ENCODE data around the gene SEC22A.
A peak's percentile ranks its signal among the peaks of the same experiment; 100 is the strongest.

Gene SEC22A

GRCh38 chr3:123314359-123315270, 112.9 kb downstream of the SEC22A start:
- TF ChIP-seq EP300 (IDR thresholded peaks at IDR 0.05; ENCODE audit: borderline replicate concordance) = peak; percentile 62
- no peak for TF ChIP-seq REST (IDR thresholded peaks at IDR 0.05; ENCODE audit: low read depth)
- TF ChIP-seq ZBTB7A (IDR thresholded peaks at IDR 0.05; ENCODE audit: low read depth) = no peak
- TF ChIP-seq MAX (IDR thresholded peaks at IDR 0.05) = peak; percentile 0; the same call in 1 of the 2 replicates
- TF ChIP-seq CREB1 (IDR thresholded peaks at IDR 0.05; ENCODE audit: low read depth) = no peak
- TF ChIP-seq FOXM1 (IDR thresholded peaks at IDR 0.05; ENCODE audit: borderline replicate concordance, low read depth) = no peak
- no peak for TF ChIP-seq TAF1 (IDR thresholded peaks at IDR 0.05; ENCODE audit: low read depth)
- no peak for TF ChIP-seq EGR1 (IDR thresholded peaks at IDR 0.05)
- peak; percentile 63 for TF ChIP-seq NFIC (IDR thresholded peaks at IDR 0.05)
- TF ChIP-seq TEAD4 (IDR thresholded peaks at IDR 0.05) = peak; percentile 39; the same call in 1 of the 2 replicates
- peak; percentile 86 for TF ChIP-seq TCF12 (IDR thresholded peaks at IDR 0.05; ENCODE audit: low read depth)
- TF ChIP-seq RAD21 (IDR thresholded peaks at IDR 0.05; ENCODE audit: low read depth) = no peak
- TF ChIP-seq USF1 (IDR thresholded peaks at IDR 0.05) = 0 out of 2 replicates have a peak, but pooled peaks have one; percentile 26
- TF ChIP-seq CEBPB (IDR thresholded peaks at IDR 0.05) = no peak
- no peak for TF ChIP-seq YY1 (IDR thresholded peaks at IDR 0.05; ENCODE audit: low read depth)

- TF ChIP-seq NFIC (IDR thresholded peaks at IDR 0.05) (no peak), MAX (IDR thresholded peaks at IDR 0.05) (no peak), TAF1 (IDR thresholded peaks at IDR 0.05; ENCODE audit: low read depth) (no peak), YY1 (IDR thresholded peaks at IDR 0.05; ENCODE audit: low read depth) (no peak), TCF12 (IDR thresholded peaks at IDR 0.05; ENCODE audit: low read depth) (no peak), EP300 (IDR thresholded peaks at IDR 0.05; ENCODE audit: borderline replicate concordance) (no peak), TEAD4 (IDR thresholded peaks at IDR 0.05) (no peak), REST (IDR thresholded peaks at IDR 0.05; ENCODE audit: low read depth) (no peak), CEBPB (IDR thresholded peaks at IDR 0.05) (no peak)
Observed at GRCh38 chr3:123315271-123315595, 113.5 kb downstream of the SEC22A start.

- TF ChIP-seq EP300 (IDR thresholded peaks at IDR 0.05; ENCODE audit: borderline replicate concordance) = no peak
- no peak for TF ChIP-seq CREB1 (IDR thresholded peaks at IDR 0.05; ENCODE audit: low read depth)
- no peak for TF ChIP-seq RAD21 (IDR thresholded peaks at IDR 0.05; ENCODE audit: low read depth)
- no peak for TF ChIP-seq USF1 (IDR thresholded peaks at IDR 0.05)
- no peak for TF ChIP-seq TAF1 (IDR thresholded peaks at IDR 0.05; ENCODE audit: low read depth)
- no peak for TF ChIP-seq TEAD4 (IDR thresholded peaks at IDR 0.05)
- no peak for TF ChIP-seq EGR1 (IDR thresholded peaks at IDR 0.05)
- no peak for TF ChIP-seq YY1 (IDR thresholded peaks at IDR 0.05; ENCODE audit: low read depth)
- no peak for TF ChIP-seq MAX (IDR thresholded peaks at IDR 0.05)
- no peak for TF ChIP-seq ZBTB7A (IDR thresholded peaks at IDR 0.05; ENCODE audit: low read depth)
- no peak for TF ChIP-seq FOXM1 (IDR thresholded peaks at IDR 0.05; ENCODE audit: borderline replicate concordance, low read depth)
- TF ChIP-seq TCF12 (IDR thresholded peaks at IDR 0.05; ENCODE audit: low read depth) = no peak
- no peak for TF ChIP-seq CEBPB (IDR thresholded peaks at IDR 0.05)
- no peak for TF ChIP-seq NFIC (IDR thresholded peaks at IDR 0.05)
- TF ChIP-seq REST (IDR thresholded peaks at IDR 0.05; ENCODE audit: low read depth) = no peak
Observed at GRCh38 chr3:123317716-123318115, 116.0 kb downstream of the SEC22A start.
